Bronchial epithelial cell (primary cell): Measurements from ENCODE around the gene DPEP1. TPM values are rescaled to one million over a fixed set of nuclear protein-coding genes. Genes with fewer than 3 reads are reported as not detected.

Experiments used
- DNase-seq: peaks from one replicate; pipeline ENCODE4 v3.0.0-alpha.2; 2010; ENCODE audit warnings: low read depth
- FAIRE-seq: peaks from 2 replicates; lab custom pipeline; 2011; peaks lifted over from hg19 to GRCh38; lab: Jason Lieb, UNC
- H3K27me3 ChIP-seq: 2 replicates; pipeline ENCODE4 v1.5.1; 2011; ENCODE audit warnings: low read length; ENCODE audit not compliant: control insufficient read depth, insufficient read depth
- H3K36me3 ChIP-seq: 2 replicates; pipeline ENCODE4 v1.5.1; 2011; ENCODE audit warnings: low read length; ENCODE audit not compliant: control insufficient read depth, insufficient read depth
- H3K4me3 ChIP-seq: 2 replicates; pipeline ENCODE4 v1.5.1; 2011; ENCODE audit warnings: mild to moderate bottlenecking, low read depth, low read length, control low read depth
- total RNA-seq: library from RNA; depleted of rRNA; stranded (reverse); fragments of >200 nt; gene quantifications from 2 replicates; pipeline ENCODE4 v1.2.1, GENCODE V29; 2014
- TF ChIP-seq, protein P1 (sequence below): IDR thresholded peaks from 2 replicates; pipeline ENCODE4 v1.5.1; 2011; ENCODE audit warnings: mild to moderate bottlenecking, moderate library complexity, low read length, control low read depth, inconsistent platforms; ENCODE audit not compliant: insufficient read depth, severe bottlenecking

Gene DPEP1
- total RNA-seq, 1 donor from 2014 or later = 0.26 TPM

DNA sequence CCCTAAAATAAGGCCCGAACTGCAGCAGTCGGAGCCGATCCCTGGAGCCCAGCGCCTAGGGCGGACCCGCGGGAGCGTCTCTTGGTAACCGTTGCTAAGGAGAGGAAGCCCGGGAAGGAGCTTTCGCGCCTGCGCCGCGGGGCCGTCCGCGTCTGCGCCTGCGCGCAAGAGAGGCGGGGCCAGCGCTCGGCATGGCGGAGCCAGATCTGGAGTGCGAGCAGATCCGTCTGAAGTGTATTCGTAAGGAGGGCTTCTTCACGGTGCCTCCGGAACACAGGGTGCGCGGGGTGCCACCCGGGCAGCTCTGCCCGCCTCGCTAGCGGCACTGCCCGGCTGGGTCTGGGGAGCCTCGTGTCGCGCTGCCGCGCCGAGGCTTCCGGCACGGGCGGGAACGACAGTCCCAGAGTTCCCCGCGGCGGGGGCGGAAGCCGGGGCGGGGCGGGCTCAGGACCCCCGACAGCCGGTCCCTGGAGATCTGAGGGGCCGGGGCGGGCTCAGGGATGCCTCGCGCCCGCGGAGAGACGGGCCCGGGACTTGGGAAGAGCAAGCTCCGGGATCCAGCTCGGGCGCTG lies 73.2 kb downstream of the DPEP1 start, which contains the start of gene CDK10:
TSS of gene CDK10 (plus strand) at position 170 of the 572 bp plus-strand sequence. CDS start at position 192, 22 bp downstream.
- H3K36me3 ChIP-seq = peaks cover 16% of the 10 kb centered on the region
- no peaks in the 10 kb centered on the region for H3K27me3 ChIP-seq
- H3K4me3 ChIP-seq = peak within 1 kb of the TSS; percentile 88
- peak; percentile 72 for DNase-seq
- FAIRE-seq = no peak
- TF ChIP-seq, protein P1, sequence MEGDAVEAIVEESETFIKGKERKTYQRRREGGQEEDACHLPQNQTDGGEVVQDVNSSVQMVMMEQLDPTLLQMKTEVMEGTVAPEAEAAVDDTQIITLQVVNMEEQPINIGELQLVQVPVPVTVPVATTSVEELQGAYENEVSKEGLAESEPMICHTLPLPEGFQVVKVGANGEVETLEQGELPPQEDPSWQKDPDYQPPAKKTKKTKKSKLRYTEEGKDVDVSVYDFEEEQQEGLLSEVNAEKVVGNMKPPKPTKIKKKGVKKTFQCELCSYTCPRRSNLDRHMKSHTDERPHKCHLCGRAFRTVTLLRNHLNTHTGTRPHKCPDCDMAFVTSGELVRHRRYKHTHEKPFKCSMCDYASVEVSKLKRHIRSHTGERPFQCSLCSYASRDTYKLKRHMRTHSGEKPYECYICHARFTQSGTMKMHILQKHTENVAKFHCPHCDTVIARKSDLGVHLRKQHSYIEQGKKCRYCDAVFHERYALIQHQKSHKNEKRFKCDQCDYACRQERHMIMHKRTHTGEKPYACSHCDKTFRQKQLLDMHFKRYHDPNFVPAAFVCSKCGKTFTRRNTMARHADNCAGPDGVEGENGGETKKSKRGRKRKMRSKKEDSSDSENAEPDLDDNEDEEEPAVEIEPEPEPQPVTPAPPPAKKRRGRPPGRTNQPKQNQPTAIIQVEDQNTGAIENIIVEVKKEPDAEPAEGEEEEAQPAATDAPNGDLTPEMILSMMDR = no peak

DNA sequence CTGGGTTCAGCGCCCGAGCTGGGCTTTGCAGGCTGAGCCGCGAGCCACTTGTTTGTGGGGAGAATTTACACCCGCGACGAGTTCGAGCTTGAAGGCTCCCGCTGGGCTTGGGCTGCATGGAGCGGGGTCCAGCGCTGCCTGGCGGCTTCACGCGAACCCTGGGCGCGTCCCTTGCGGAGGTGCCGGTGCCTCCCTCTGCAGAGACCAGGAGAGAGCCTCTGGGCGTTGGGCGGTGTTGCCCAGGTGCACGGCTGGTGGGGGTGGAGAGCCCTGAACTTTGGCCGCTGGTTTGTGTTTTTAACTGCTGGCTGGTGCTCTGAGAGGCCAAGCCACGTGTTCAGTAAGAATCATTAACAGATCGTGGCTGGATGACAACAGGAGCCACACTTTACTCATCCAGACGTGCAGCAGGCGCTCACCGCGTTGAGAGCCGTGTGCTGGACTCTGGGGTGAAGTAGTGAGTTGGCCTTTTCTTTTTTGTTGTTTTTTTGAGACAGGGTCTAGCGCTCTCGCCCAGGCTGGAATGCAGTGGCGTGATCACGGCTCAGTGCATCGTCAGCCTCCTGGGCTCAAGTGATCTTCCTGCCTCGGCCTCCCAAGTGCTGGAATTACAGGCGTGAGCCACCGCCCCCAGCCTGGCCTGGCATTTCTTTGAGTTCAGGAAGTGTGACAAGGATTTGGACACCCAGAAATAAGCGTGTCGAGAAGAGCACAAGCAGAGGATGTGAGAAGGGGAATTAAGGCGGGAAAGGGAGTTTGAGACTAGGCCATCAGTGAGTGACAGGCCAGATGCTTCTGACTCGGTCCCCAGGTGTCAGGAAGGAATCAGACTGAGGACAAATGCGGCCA lies 73.9 kb downstream of the DPEP1 start:
- no peaks in the 10 kb centered on the region for H3K27me3 ChIP-seq
- peak overlapping the region; percentile 88 for H3K4me3 ChIP-seq
- peak; percentile 45 for DNase-seq
- peak; percentile 50 for FAIRE-seq
- TF ChIP-seq, protein P1 = peak; percentile 9
- peaks cover 23% of the 10 kb centered on the region for H3K36me3 ChIP-seq

Other genes with a start within 250 kb of the DPEP1 start
- 64.5 and 84.2 TPM in 2 replicates for gene ANKRD11, start 123.1 kb upstream of the DPEP1 start, total RNA-seq
- gene SPG7, start 105.2 kb upstream of the DPEP1 start, total RNA-seq = 63.1 and 73.2 TPM in 2 replicates
- gene RPL13, start 53.0 kb upstream of the DPEP1 start, total RNA-seq = 4,140 and 4,913 TPM in 2 replicates
- gene CPNE7, start 37.9 kb upstream of the DPEP1 start, total RNA-seq = 0.38 and 1.1 TPM in 2 replicates
- 101 and 162 TPM in 2 replicates for gene CHMP1A, start 44.1 kb downstream of the DPEP1 start, total RNA-seq
- gene SPATA33, start 44.2 kb downstream of the DPEP1 start, total RNA-seq = 1.3 and 2.3 TPM in 2 replicates
- gene CDK10, start 73.0 kb downstream of the DPEP1 start, total RNA-seq = 30.5 and 280 TPM in 2 replicates
- 12.1 and 14.2 TPM in 2 replicates for gene SPATA2L, start 88.1 kb downstream of the DPEP1 start, total RNA-seq
- gene VPS9D1, start 107.3 kb downstream of the DPEP1 start, total RNA-seq = 3.4 and 4.6 TPM in 2 replicates
- 12.9 and 15.5 TPM in 2 replicates for gene ZNF276, start 107.9 kb downstream of the DPEP1 start, total RNA-seq
- 0.79 and 1.2 TPM in 2 replicates for gene FANCA, start 203.0 kb downstream of the DPEP1 start, total RNA-seq
- gene SPIRE2, start 214.8 kb downstream of the DPEP1 start, total RNA-seq = 0.79 and 1.7 TPM in 2 replicates